Kidney (tissue), 14 donors: ENCODE data around the gene SORCS2. TPM values are rescaled to one million over a fixed set of nuclear protein-coding genes. Genes with fewer than 3 reads are reported as not detected.

ENCODE experiments used
- DNase-seq, 5 donors: peaks; one replicate each; pipeline ENCODE4 v3.0.0-alpha.2; 2013 to 2020
- FAIRE-seq: peaks from 2 replicates; lab custom pipeline; 2012; peaks lifted over from hg19 to GRCh38; lab: Jason Lieb, UNC
- H3K27ac ChIP-seq, 2 donors: one replicate each; pipeline ENCODE4 v1.7.0; 2013; ENCODE audit warnings: low read depth in 2 of 2, low read length in 2 of 2, inconsistent platforms in 1 of 2
- H3K27me3 ChIP-seq: one replicate; pipeline ENCODE4 v1.7.1; 2013; ENCODE audit warnings: low read length, inconsistent platforms; ENCODE audit not compliant: control insufficient read depth, insufficient read depth
- H3K36me3 ChIP-seq, 3 donors: one replicate each; pipeline versions ENCODE4 v1.7.0 to v1.7.1; 2013; ENCODE audit warnings: low read length in 3 of 3, control low read depth in 1 of 3, inconsistent platforms in 1 of 3; ENCODE audit not compliant: insufficient read depth in 3 of 3, control insufficient read depth in 2 of 3
- H3K4me1 ChIP-seq, 3 donors: one replicate each; pipeline versions ENCODE4 v1.7.0 to v1.7.1; 2013; ENCODE audit warnings: low read length in 3 of 3, inconsistent platforms in 1 of 3, low read depth in 1 of 3; ENCODE audit not compliant: control insufficient read depth in 2 of 3, insufficient read depth in 2 of 3
- H3K4me3 ChIP-seq, 3 donors: one replicate each; pipeline versions ENCODE4 v1.7.0 to v1.8.1; 2013; ENCODE audit warnings: low read length in 3 of 3, control low read depth in 1 of 3, inconsistent platforms in 1 of 3
- H3K9ac ChIP-seq, 3 donors: one replicate each; pipeline versions ENCODE4 v1.7.0 to v1.7.1; 2013; ENCODE audit warnings: low read length in 3 of 3, control low read depth in 1 of 3, inconsistent platforms in 1 of 3
- H3K9me3 ChIP-seq, 3 donors: one replicate each; pipeline versions ENCODE4 v1.7.0 to v1.7.1; 2013; ENCODE audit warnings: low read length in 3 of 3, control low read depth in 1 of 3, inconsistent platforms in 1 of 3; ENCODE audit not compliant: control insufficient read depth in 2 of 3, insufficient read depth in 1 of 3
- intact Hi-C: fragments of 100-400 bp; cut with DNase I; formaldehyde crosslinking; loops from one replicate; pipeline ENCODE4 v1.11.1; 2022
- polyA plus RNA-seq: library from polyadenylated mRNA; stranded (reverse); fragments of 350-450 nt; fragmentation: Illumina TruSeq; extraction: RNeasy Lipid Tissue Mini Kit (QIAGEN cat#74804); gene quantifications from one replicate; pipeline ENCODE4 v1.2.3, GENCODE V29; 2014; ENCODE audit warnings: low read depth, low replicate concordance; ENCODE audit not compliant: insufficient read depth
- total RNA-seq: library from RNA; stranded (reverse); fragmentation: NEBNext Ultra II Directional; extraction: Animal tissue kit (Norgen Biotek cat#: 25700); gene quantifications from one replicate; pipeline ENCODE4 v1.2.1, GENCODE V29; 2021
- TF ChIP-seq, protein P1 (sequence below): IDR thresholded peaks from 3 replicates; pipeline ENCODE4 v1.5.1; 2012; ENCODE audit warnings: mild to moderate bottlenecking, moderate library complexity, borderline replicate concordance; ENCODE audit not compliant: insufficient read depth; ENCODE audit errors: extremely low read depth
- donor health status: control.
- donor health status: control.
- donor health status: control.
- donor health status: control.
- donor health status: control.
- donor health status: DM: yes; HTN: yes; CAD: no.
- donor health status: Normal renal cell carcinoma (clear cell type).

Gene SORCS2
- total and polyA plus RNA-seq, 2 donors from 2014 or later: 6.1 to 9.1 TPM

DNA sequence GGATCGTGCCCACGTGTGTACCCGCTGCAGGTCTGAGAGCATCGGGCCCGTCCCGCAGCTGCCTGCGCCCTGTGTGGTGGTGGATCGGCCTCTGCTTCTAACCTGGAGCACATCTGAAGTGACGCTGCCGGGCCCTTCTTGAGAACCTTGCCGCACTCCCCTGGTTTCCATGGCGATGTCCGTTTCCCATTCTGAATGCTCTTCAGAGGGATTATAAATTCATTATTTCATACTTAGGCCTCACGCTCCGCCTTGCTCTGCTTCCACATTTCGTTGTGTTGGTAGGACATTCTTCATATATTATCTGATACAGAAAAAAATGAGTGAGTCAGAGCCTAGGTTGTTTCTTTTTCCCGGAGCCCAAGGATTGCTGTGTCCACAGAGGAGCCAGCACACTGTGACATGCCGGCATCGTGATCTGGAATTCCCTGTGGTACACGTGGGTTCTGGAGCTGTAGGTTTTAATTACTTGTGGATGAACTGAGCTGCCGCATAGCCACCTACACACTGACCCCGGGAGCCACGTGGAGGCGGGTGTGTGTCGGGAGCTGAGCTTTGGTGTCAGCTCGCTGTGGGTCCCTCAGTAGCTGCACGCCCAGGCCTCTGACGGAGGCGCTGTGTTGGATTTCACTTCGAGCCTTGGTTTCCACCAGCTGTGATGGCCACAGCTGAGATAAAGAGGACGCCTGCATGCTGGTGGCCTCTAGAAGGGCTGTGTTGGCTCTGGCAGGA is 179.0 kb downstream of the SORCS2 start:
- TF ChIP-seq, protein P1, sequence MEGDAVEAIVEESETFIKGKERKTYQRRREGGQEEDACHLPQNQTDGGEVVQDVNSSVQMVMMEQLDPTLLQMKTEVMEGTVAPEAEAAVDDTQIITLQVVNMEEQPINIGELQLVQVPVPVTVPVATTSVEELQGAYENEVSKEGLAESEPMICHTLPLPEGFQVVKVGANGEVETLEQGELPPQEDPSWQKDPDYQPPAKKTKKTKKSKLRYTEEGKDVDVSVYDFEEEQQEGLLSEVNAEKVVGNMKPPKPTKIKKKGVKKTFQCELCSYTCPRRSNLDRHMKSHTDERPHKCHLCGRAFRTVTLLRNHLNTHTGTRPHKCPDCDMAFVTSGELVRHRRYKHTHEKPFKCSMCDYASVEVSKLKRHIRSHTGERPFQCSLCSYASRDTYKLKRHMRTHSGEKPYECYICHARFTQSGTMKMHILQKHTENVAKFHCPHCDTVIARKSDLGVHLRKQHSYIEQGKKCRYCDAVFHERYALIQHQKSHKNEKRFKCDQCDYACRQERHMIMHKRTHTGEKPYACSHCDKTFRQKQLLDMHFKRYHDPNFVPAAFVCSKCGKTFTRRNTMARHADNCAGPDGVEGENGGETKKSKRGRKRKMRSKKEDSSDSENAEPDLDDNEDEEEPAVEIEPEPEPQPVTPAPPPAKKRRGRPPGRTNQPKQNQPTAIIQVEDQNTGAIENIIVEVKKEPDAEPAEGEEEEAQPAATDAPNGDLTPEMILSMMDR: no peak
- Histone ChIP-seq H3K27ac (no peak overlapping the region), H3K4me3 (no peak overlapping the region), H3K36me3 (no peaks in the 10 kb centered on the region), H3K4me1 (no peaks in the 10 kb centered on the region), H3K9ac (no peak overlapping the region), H3K27me3 (no peaks in the 10 kb centered on the region), H3K9me3 (no peaks in the 10 kb centered on the region)
- FAIRE-seq (no peak), DNase-seq (peak in 4 of 5 donors; percentile 43 to 61 (median 57))
- intact Hi-C loops: no loop called here

DNA sequence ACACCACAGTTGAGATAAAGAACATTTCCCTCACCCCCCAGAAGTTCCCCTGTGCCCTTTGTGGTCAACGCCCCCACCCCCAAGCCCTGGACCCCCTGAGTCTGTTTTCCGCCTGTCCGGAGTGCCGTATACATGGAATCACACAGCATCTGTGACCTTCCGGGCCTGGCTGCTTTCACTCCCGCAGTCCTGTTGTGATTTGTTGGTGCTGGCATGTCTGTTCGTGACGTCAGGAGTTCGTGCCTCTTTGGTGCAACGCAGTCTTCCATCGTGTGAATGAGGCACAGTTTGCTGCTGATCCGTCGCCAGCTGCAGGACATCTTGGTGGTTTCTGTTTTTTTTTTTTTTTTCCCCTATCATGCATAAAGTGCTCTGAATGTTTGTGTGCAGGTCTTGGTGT is 180.3 kb downstream of the SORCS2 start:
- intact Hi-C loops: no loop called here
- DNase-seq (peak in 1 of 5 donors; percentile 50), FAIRE-seq (no peak)
- Histone ChIP-seq H3K27ac (no peak overlapping the region), H3K9ac (no peak overlapping the region), H3K4me3 (no peak overlapping the region), H3K27me3 (no peaks in the 10 kb centered on the region), H3K4me1 (no peaks in the 10 kb centered on the region), H3K36me3 (no peaks in the 10 kb centered on the region), H3K9me3 (no peaks in the 10 kb centered on the region)
- TF ChIP-seq, protein P1: no peak

DNA sequence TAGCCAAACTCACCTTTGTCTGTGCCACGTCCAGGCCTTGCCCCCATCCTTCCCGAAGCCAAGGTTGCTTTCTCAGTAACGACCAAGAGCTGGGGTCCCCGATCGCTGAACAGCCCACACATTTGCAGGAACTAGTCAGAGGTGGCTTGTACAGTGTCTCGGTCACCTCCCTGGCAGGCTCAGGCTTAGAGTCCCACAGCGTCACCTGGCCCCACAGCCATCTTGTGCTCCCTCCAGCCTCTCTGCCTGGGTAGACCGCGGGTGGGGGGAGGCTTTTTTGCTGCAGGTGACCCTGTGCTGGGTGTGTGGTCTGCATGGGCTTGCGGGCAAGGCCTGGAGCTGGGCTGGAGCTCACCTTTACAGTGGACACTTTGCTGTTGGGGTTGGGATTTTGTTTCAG is 182.2 kb downstream of the SORCS2 start:
- DNase-seq: no peak
- Histone ChIP-seq H3K27me3 (no peaks in the 10 kb centered on the region), H3K27ac (no peak overlapping the region), H3K4me3 (no peak overlapping the region), H3K36me3 (no peaks in the 10 kb centered on the region), H3K9me3 (no peaks in the 10 kb centered on the region), H3K9ac (no peak overlapping the region), H3K4me1 (no peaks in the 10 kb centered on the region)
- TF ChIP-seq, protein P1: no peak
- no peak for FAIRE-seq
- intact Hi-C loops: no loop called here
